HEK293T (cell line): Measurements from ENCODE around the gene TMEM130.

Experiments used
- ARNT ChIP-seq: fragments of 450-650 bp; IDR thresholded peaks from 2 replicates; pipeline ENCODE4 v1.6.1; 2017; ENCODE audit warnings: mild to moderate bottlenecking
- ELF4 ChIP-seq: fragments of 450-650 bp; IDR thresholded peaks from 2 replicates; pipeline ENCODE4 v1.6.1; 2017; ENCODE audit warnings: antibody characterized with exemption
- FOXA1 ChIP-seq: fragments of 450-650 bp; IDR thresholded peaks from 2 replicates; pipeline ENCODE4 v1.6.1; 2016; ENCODE audit warnings: mild to moderate bottlenecking
- FOXK2 ChIP-seq: fragments of 450-650 bp; IDR thresholded peaks from 2 replicates; pipeline ENCODE4 v1.6.1; 2016; ENCODE audit warnings: mild to moderate bottlenecking
- FOXM1 ChIP-seq: fragments of 450-650 bp; IDR thresholded peaks from 2 replicates; pipeline ENCODE4 v1.6.1; 2017; ENCODE audit warnings: mild to moderate bottlenecking, borderline replicate concordance
- NFRKB ChIP-seq: fragments of 450-650 bp; IDR thresholded peaks from 2 replicates; pipeline ENCODE4 v1.6.1; 2016; ENCODE audit warnings: mild to moderate bottlenecking, moderate library complexity
- SP1 ChIP-seq: fragments of 450-650 bp; IDR thresholded peaks from 2 replicates; pipeline ENCODE4 v1.6.1; 2017
- SUZ12 ChIP-seq: fragments of 450-650 bp; IDR thresholded peaks from 2 replicates; pipeline ENCODE4 v1.6.1; 2016; ENCODE audit warnings: mild to moderate bottlenecking
- ZNF384 ChIP-seq: fragments of 450-650 bp; IDR thresholded peaks from 2 replicates; pipeline ENCODE4 v1.6.1; 2016
- TF ChIP-seq, protein P1 (sequence below): fragments of 450-650 bp; IDR thresholded peaks from 2 replicates; pipeline ENCODE4 v1.6.1; 2016

DNA sequence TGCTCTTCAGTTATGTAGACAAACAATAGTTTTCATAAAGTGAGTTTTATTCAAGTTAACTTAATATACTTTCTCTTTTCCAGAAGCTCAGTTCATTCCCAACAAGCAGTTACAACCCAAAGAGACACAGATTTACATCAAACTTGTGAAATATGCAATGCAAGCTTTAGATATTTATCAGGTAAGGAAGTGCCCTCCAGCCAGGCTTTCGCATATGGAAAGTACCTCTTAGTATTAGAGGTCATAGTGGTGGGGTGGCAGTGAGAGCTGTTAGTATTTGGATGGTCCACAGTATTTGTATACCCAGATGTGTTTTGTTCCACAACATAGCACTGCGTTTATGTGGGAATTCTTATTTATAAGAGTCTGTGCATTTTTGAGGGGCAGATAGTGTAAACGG is 40.6 kb upstream of the TMEM130 start:
- TF ChIP-seq FOXA1: no peak
- no peak for TF ChIP-seq FOXK2
- no peak for TF ChIP-seq NFRKB
- TF ChIP-seq SP1: no peak
- TF ChIP-seq, protein P1, sequence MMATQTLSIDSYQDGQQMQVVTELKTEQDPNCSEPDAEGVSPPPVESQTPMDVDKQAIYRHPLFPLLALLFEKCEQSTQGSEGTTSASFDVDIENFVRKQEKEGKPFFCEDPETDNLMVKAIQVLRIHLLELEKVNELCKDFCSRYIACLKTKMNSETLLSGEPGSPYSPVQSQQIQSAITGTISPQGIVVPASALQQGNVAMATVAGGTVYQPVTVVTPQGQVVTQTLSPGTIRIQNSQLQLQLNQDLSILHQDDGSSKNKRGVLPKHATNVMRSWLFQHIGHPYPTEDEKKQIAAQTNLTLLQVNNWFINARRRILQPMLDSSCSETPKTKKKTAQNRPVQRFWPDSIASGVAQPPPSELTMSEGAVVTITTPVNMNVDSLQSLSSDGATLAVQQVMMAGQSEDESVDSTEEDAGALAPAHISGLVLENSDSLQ: no peak
- no peak for TF ChIP-seq ARNT
- no peak for TF ChIP-seq FOXM1
- TF ChIP-seq ELF4: no peak
- TF ChIP-seq SUZ12: no peak
- TF ChIP-seq ZNF384: no peak
